HL-60/S4 (cell line): ENCODE measurements around the gene THEM4.
"Not testable (repeated sequence)": the region's sequence is repeated elsewhere in the genome, so short reads cannot be mapped to it uniquely, and the experiment has no call there.

ENCODE experiments used
- in situ Hi-C: fragments of 300-500 bp; cut with MboI; formaldehyde crosslinking; loops from 2 replicates; pipeline ENCODE4 v1.14.3; 2022; ENCODE audit warnings: low sequenced_read_pairs

The THEM4 gene

DNA sequence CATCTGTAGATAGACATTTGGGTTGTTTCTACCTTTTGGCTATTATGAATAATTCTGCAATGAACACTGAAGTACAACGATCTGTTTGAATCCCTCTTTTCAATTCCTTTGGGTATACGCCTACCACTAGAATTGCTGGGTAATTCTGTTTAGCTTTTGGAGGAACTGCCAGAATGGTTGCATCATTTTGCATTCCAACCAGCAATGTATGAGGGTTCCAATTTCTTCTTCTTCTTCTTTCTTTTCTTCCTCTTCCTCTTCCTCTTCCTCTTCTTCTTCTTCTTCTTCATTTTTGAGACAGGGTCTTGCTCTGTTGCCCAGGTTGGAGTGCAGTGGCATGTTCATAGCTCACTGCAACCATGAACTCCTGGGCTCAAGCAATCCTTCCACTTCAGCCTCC lies 42.0 kb downstream of the THEM4 start:
- in situ Hi-C loops: no loop called here

DNA sequence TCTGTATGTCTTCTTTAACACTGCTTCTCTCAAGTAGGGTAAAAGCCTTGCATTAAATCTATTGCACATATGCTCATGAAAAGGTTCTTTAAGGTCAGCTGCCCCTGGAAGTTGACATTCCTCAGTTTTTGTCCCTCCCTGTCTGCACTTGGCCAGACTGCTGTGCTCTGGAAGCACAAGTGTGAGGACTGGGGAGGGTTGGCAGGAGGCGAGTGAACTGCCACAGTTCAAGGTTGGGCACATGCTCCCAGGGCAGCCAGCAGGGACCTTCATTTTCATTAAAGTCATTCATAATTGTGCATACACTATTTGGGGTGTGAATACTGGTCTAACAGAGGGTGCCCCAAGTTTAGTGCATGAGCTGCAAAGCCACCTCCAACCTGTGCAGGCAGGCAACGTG lies 44.9 kb downstream of the THEM4 start:
- in situ Hi-C loops: no loop called here

DNA sequence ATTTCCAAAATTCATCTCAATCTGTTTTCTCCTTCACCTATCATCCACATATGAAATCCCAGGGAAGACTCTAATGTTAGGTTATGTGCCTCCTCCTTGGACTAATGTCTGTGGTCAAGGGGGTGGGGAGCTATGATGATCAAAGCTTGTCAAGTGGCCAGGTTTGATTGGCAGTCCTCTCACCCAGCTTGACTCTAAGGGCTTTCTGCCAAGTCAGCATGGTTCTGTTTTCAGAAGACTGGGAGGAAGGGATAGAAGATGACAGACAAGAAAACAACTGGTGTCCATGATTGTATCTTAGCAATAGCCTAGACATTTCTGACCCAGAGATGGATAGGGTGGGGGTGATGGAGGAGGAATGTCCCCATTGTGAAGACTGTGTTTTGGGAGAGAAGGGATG lies 46.7 kb downstream of the THEM4 start:
- in situ Hi-C loops: no loop called here

DNA sequence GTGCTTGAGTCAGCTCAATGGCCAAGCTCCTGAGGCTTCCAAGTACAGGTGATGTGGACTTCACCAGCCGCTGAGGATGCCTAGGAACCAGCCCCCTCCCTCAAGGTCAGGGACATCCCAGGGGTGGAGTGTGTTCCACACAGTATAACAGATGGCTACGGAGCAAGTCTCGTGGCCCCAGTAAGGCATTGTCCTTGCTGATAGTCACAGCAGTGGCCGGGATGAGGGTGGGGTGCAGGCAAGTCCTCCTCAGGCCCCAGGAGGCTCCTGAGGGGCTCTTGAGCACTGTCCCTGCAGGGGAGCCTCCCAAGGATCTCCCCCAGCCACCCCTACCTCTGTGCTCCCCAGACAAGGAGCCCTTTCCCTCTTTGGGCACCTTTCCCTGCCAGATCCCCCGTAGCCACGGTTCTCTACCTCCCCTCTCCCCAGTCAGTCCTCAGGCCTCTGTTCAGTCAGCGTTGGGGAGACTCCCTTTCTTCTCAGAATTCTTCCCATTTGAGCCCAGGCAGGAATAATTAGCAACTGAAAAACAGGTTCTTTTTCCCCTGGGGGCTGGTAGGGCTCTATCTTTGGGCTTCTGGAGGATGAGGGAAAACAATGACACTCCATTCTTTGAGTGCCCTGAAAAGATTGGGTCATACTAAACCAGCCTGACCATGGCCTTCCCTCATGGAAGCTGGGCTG lies 48.7 kb downstream of the THEM4 start:
- in situ Hi-C loops: no loop called here

DNA sequence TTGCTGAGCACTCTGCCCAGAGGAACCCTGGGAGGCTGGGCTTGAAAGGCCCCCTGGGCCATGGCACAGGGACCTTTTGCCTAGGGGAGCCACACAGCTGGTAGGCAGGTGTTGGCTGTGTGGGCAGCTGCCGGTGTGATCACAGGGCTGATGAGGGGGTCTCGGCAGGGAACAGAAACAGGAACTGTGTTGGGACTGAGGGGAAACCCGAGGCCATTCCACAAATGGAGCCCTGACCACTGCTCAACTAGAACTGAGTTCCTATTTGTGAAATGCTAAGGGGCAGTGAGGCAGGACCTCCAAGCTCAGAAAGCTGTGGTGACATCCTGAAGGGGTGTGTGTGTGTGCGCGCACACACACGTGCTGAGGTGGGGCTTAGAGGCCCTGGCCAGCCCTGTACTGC lies 49.4 kb downstream of the THEM4 start:
- in situ Hi-C loops: no loop called here

DNA sequence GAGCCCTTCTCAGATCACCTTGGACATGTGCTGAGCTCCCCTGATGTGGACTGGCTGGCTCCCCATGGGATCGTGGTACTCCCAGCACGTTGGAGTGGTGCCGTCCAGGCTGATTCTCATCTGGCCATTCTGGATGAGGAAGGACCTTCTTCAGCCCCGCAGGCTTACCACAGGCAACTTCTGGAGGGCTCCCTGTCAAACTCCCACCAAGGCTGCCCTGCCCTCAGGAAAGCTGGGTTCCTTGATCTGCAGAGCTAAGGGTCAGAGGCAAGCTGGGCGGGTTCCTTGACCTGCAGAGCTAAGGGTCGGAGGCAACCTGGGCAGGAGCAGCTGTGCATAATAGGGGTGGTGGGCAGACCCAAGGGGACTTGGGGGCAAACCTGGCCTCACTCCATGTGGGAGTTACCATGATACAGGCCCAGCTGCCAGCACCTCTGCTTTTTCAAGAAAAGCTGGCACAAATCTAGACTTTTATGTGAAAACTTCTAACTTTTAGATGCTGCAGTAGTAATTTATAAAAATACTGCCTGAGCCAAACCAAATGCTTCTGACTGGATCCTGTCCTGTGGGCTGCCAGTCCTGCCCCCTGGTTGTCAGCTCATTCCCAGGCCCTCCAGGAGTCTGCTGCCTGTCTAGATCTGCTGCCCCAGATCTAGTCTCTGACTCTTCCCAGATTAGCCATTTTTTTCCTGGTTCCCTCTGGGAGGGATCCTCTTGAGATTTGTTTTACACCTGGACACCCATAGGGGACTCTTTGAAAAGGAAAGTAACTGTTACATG lies 50.2 kb downstream of the THEM4 start:
- in situ Hi-C loops: no loop called here

DNA sequence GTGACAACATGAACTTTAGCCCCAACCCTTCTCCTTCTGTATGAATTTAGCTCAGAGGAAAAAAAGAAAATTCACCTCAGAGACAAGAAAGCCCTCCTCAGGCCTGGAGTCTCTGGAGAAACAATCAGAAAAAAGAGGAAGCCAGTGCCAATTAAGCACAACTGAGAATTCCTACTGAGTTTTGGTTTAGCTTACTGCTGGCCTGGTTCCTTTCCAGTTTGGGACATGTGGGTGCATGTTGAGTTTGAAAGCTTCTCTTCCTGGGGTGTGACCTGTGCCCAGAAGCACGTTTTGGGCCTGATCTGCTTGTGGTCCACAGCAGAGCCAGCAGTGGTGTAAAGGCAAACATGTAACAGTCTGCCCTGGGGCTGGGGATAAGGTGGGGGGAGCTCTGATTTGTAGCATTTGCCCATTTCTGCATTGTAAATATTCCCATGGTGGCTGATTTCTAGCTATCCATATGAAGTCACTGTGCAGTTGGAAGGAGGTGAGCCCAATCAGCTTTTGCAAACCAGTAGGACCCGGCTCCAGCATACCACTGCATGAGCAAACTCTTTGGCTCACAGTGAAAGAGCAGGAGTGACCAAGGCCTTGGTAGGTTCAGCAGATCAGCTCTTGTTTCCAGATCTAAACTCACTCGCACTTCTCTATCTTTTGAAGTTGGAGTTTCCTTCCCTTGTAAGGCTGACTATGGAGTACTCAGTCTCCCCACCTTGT lies 51.1 kb downstream of the THEM4 start:
- in situ Hi-C loops: no loop called here

DNA sequence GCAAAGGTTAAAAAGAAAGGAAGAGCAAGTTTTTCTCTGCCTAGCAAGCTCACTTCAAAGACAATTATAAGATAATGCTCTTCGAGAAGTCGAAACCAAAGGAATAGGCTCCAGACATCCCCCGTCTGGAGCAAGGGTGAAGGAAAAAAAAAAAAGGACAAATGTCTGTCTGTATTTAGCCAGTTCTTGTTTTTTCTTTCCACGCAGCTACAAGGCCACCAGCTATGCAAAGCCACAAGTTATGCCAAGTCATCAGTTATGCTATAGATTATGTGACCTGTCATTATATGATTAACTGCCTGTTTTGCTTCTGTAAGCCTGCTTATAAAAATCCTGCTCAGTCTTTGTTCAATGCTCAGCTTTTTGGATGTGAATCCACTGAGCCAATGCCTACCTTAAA lies 53.4 kb downstream of the THEM4 start:
- in situ Hi-C loops: no loop called here

DNA sequence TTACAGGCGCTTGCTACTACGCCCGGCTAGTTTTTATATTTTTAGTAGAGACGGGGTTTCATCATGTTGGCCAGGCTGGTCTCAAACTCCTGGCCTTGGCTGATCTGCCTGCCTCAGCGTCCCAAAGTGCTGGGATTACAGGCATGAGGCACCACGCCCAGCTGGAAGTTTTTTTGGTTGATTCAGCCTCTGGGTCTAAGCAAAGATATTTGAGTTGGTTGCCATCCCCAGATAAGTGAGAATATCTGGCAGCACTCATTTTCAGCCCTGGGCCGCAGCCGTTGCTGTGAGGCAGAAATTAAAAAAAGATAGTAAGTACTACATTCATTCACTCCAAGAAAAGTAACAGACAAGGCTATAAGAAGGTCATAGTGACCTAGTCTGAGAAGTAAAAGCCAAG lies 53.8 kb downstream of the THEM4 start:
- in situ Hi-C loops: not testable (repeated sequence)

DNA sequence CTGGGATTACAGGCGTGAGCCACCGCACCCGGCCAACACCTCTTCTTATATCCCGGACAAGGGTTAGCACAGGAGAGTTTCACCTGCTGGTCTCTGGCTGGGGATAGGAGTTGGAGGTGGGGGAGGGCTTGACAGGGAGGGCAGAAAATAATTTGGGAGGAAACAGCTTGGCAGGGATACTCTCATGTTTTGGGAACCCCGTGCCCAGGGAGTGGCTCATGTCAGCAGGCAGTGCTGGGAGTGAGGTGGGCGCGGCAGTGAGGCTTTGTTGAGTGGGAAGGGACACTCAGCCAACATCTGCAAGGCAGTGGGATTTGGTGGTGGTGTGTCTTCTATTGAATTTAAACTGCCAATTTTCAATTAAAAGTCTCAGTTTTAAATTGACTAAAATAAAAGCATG lies 54.7 kb downstream of the THEM4 start:
- in situ Hi-C loops: no loop called here

DNA sequence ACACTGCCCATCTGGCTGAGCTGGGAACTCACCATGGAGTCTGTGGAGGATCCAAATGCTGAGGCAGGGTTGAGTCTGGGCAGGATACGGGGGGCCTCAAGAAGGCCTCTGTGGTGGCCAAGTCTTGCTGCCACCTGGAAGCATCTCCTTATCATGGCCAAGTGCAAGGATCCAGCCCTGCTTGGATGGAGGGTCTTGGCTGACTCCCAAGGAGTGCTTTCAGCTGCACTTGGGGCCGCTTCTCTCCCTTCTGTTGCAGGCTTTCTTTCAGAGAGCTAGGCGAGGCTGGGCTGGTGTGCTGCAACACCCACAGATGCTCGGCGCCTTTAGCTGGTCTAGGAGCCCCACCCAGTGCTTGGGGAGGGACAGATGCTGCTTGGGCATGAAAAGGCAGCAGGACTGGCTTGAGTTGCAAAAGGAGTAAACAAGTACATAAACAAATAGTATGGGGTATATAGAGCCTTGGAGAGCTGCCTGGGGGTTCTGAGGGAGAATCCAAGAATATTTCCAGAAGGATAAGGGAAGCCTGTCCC lies 55.8 kb downstream of the THEM4 start, which contains the start of gene THEM5:
Gene THEM5 (minus strand): TSS at position 302 of the 533 bp plus-strand sequence. CDS start 147 bp downstream, at position 155.
- in situ Hi-C loops: no loop called here

DNA sequence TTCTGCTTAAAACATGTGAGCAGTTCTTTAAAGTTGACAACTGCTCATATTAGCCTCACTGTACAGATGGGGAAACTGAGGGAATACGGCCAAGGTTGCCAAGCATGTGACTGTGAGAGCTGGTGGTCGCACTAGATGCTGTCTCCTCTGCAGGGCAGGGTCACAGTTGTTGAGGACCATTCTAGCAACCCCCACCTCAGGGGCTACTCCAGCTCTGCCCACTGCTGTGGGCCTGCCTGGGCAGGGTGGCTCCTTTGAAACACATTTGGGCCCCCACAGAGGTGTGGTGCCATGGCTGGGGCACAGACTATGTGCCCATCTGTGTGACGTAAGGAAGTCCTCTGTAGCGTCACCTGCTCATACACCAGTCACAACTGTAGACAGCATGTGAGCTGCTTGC lies 56.6 kb downstream of the THEM4 start:
- in situ Hi-C loops: no loop called here

DNA sequence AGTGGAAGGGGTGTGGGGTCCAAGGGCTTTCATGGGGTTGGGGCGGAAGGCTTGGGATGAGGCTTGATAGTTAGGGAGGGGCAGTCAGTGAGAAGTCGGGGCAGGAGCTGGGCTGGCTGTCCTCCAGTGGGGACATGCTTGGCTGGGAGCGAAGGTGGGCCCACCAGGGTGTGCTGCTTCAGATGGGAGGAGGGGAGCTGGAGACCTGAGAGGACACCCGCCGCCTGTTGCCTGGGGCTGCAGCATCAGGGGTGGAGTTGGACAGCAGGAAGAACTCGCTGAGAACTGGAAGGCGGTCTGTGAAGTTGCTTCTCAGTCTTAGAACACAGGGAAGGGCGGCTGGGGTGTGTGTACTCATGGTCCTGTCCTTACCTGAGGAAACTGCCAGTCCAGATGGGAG lies 57.4 kb downstream of the THEM4 start:
- in situ Hi-C loops: no loop called here

DNA sequence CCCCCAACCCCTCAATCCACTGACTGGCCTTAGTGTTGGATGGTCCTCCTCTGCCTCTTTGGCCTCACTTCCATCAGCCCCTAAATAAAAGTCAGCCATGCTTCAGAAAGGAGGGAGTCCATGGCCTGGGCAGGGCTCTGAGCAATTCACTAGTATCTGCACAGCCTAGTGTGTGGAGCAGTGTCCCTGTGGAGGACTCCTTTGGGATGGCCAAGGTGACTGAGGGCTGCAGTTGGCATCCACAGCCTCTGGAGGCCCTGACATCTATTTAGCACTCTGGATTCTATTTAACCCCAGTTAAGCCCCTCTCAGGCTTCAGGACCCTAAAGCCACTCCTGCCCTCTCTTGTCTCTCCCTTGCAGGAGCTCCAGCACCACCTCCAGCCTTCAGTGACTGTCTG lies 59.4 kb downstream of the THEM4 start:
- in situ Hi-C loops: no loop called here

DNA sequence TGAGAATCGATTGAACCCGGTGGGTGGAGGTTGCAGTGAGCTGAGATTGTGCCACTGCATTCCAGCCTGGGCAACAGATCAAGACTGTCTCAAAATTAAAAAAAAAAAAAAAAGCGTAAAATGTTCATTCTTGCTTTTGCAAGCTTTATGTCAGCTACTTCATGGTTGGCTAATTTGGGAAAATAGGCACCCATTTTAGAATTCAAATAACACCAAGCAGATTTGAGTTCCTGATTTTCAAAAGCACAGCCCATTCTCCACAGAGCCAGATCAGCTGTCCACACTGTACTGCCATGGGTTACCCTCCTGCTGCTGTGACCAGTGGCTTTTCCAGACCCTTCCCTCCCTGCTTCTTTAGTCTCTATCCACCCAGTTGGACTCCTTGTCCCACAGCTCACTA lies 60.2 kb downstream of the THEM4 start:
- in situ Hi-C loops: no loop called here

DNA sequence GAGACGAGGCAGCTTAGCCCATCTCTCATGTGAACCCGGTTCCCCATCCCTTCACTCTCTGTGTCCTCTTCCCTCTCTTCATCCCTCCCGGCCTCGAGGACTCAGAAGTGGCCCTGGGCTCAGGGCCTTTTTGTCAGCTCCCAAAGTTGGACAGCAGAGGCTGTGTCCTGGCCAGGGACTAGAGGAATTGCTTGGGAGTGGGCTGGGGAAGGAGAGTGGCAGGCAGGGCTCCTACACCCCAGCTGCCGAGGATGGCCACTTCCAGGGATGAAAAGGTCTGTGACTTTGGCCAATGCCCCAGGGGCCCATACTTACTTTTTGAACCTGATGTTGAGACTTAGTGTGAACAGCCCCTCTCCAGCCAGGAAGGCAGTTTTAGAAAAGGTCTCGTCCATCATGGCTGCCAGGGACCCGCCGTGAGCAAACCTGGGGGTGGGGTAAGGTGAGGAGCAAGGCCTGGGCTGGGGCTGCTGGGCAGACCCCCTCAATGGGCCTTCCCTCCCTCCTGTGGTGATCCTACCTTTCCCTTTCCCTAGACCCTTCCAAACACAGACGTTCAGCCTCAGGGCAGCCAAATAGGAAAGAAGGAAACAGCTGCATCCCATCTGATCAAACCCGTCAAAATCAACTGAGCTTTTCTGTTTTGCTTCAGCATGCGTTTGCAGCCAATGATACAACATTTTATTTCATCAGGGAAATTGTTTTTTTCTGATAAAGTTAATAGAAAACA lies 61.3 kb downstream of the THEM4 start:
- in situ Hi-C loops: no loop called here

DNA sequence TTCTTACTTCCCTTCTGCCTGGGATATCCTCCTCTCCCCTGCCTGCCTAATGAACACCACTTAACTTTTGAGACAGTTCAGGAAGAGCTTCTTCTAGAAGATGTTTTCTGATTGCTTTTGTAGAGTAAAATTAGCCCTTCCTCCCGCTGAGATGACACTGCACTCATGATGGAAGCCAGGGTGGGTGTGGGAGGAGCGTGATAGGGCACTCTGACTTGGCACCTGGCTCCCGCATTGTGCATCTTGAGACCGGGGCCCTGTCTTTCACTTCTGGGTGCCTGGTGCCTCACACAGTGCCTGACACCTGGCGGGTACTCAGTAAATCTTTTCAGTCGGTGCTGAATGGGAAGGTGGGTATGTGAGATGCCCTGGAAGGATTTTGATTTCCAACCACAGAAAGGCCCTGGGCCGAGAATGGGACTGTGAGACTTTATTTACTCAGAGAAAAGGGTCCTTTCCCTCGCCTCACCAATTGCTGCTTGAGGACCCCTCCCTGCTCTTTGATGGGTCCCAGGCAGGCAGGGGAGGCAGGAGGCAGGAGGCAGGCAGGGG lies 62.5 kb downstream of the THEM4 start:
- in situ Hi-C loops: no loop called here

DNA sequence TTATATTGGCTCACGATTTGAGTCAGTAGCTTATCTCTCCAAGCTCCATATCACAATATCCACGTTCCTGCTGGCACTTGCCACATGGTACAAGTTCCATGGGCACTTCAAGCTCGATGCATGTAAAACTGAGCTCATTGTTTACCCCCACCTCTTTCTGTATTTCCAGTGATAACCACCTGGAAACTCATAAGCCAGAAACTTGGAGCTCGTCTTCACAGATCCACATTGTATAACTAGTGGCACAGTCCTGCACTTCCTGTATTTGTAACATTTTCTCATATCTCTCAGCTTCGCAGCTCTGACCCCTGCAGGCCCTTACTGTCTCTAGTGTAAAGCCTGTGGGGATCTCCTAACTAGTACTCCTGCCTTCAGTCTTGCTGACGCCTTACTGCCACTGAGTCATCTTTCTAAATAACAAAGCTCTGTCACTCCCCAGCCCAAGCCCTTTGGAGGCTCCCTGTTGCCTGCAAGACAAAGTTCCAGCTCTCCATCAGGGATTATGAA lies 63.2 kb downstream of the THEM4 start:
- in situ Hi-C loops: no loop called here

DNA sequence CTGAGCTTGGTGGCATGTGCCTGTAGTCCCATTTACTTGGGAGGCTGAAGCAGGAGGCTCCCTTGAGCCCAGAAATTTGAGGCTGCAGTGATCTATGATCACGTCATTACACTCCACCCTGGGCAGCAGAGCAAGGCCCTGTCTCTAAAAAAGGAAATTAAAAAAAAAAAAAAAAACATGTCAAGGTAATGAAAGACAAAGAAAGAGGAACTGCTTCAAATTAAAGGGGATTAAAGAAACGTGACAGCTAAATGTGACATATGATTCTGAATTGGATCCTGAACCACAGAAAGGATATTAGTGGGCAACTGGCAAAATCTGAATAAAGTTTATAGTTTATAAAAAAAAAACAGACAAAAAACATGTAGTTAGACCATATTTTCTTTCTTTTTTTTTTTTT lies 65.9 kb downstream of the THEM4 start:
- in situ Hi-C loops: no loop called here

DNA sequence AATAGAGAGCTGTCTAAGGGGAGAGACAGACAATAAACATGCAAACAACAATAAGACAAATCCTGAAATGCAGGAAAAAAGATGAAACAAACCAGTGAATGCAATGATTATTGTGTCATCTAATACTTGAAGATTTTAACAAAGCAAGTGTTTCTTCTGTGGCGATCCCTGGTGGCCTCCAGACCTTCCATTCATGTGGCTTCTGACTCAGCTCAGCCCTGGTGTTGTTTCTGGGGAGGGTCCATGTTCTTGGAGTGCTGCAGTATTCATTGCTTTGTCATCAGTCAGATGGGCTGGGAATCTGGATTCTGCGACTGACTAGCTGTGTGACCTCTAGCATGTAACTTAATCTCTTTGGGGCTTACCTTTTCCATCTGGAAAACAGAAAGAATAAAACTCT lies 68.2 kb downstream of the THEM4 start:
- in situ Hi-C loops: no loop called here
